Chondrocyte (in vitro differentiated cells): ENCODE results near the gene CPA2. TPM values are rescaled to one million over a fixed set of nuclear protein-coding genes. Genes with fewer than 3 reads are reported as not detected.

Experiments
- DNase-seq: peaks from one replicate; pipeline ENCODE4 v3.0.0; 2021; ENCODE audit warnings: mixed read lengths, low spot score
- H3K27ac Mint-ChIP-seq: one replicate; pipeline ENCODE4 v1.8.0; 2021; ENCODE audit warnings: mild to moderate bottlenecking, moderate library complexity, mixed read lengths; ENCODE audit not compliant: unreplicated experiment
- H3K27me3 Mint-ChIP-seq: 2 replicates; pipeline ENCODE4 v1.8.0; 2021; ENCODE audit warnings: low read depth, mixed read lengths
- H3K36me3 Mint-ChIP-seq: 2 replicates; pipeline ENCODE4 v1.8.0; 2021; ENCODE audit warnings: low read depth, mixed read lengths
- H3K4me1 Mint-ChIP-seq: 2 replicates; pipeline ENCODE4 v1.8.0; 2021; ENCODE audit warnings: low read depth, mild to moderate bottlenecking, mixed read lengths
- H3K4me3 Mint-ChIP-seq: one replicate; pipeline ENCODE4 v1.8.0; 2021; ENCODE audit warnings: mild to moderate bottlenecking, moderate library complexity, mixed read lengths; ENCODE audit not compliant: unreplicated experiment
- H3K9me3 Mint-ChIP-seq: 2 replicates; pipeline ENCODE4 v1.8.0; 2021; ENCODE audit warnings: low read depth, mixed read lengths
- CTCF ChIP-seq: fragments of 200-600 bp; sonication (generic); IDR thresholded peaks from 2 replicates; pipeline ENCODE4 v1.5.0; 2021; ENCODE audit warnings: antibody characterized with exemption, mild to moderate bottlenecking, moderate library complexity
- total RNA-seq: library from RNA; stranded (reverse); gene quantifications from 3 replicates; pipeline ENCODE4 v1.2.1, GENCODE V29; 2021

CPA2 gene
- total RNA-seq, 1 donor from 2014 or later: not detected

- no peak for TF ChIP-seq CTCF
- Mint-ChIP-seq H3K4me3 (no peak overlapping the region), H3K27ac (no peak overlapping the region), H3K9me3 (no peaks in the 10 kb centered on the region), H3K36me3 (no peaks in the 10 kb centered on the region), H3K27me3 (no peaks in the 10 kb centered on the region), H3K4me1 (peaks cover 42% of the 10 kb centered on the region)
- no peak for DNase-seq
Measured at GRCh38 chr7:130289478-130289877, 22.8 kb downstream of the CPA2 start.

- Mint-ChIP-seq H3K4me3 (no peak overlapping the region), H3K27me3 (no peaks in the 10 kb centered on the region), H3K4me1 (peaks cover 49% of the 10 kb centered on the region), H3K27ac (peak overlapping the region; percentile 53), H3K36me3 (no peaks in the 10 kb centered on the region), H3K9me3 (no peaks in the 10 kb centered on the region)
- no peak for TF ChIP-seq CTCF
- no peak for DNase-seq
Measured at GRCh38 chr7:130290745-130291144, 24.1 kb downstream of the CPA2 start.

GRCh38 chr7:130292682-130293257, 26.1 kb downstream of the CPA2 start, which contains the start of gene CPA4:
Gene CPA4 (plus strand): TSS chr7:130293161. CDS start chr7:130293181, 20 bp downstream.
- Mint-ChIP-seq H3K4me3 (peak within 1 kb of the TSS; percentile 31), H3K27me3 (no peaks in the 10 kb centered on the region), H3K9me3 (no peaks in the 10 kb centered on the region), H3K27ac (peak within 1 kb of the TSS; percentile 95), H3K36me3 (no peaks in the 10 kb centered on the region), H3K4me1 (peaks cover 51% of the 10 kb centered on the region)
- no peak for DNase-seq
- no peak for TF ChIP-seq CTCF

- no peak for DNase-seq
- Mint-ChIP-seq H3K27me3 (no peaks in the 10 kb centered on the region), H3K27ac (peak overlapping the region; percentile 95)
Measured at GRCh38 chr7:130293521-130293920, 26.9 kb downstream of the CPA2 start.

GRCh38 chr7:130294314-130294713, 27.7 kb downstream of the CPA2 start:
- no peaks in the 10 kb centered on the region for H3K36me3 Mint-ChIP-seq
- H3K4me1 Mint-ChIP-seq: peaks cover 52% of the 10 kb centered on the region
- no peak for TF ChIP-seq CTCF
- no peak overlapping the region for H3K4me3 Mint-ChIP-seq
- H3K27ac Mint-ChIP-seq: peak overlapping the region; percentile 24
- no peaks in the 10 kb centered on the region for H3K27me3 Mint-ChIP-seq
- DNase-seq: no peak
- H3K9me3 Mint-ChIP-seq: no peaks in the 10 kb centered on the region

More at GRCh38 chr7:130293521-130293920, 26.9 kb downstream of the CPA2 start:
- H3K4me1 Mint-ChIP-seq: peaks cover 54% of the 10 kb centered on the region
- peak overlapping the region; percentile 18 for H3K4me3 Mint-ChIP-seq
- no peak for TF ChIP-seq CTCF
- no peaks in the 10 kb centered on the region for H3K36me3 Mint-ChIP-seq
- no peaks in the 10 kb centered on the region for H3K9me3 Mint-ChIP-seq
